Uterus (tissue), 2 donors: ENCODE measurements around the gene KLHL7.

Experiments used
- POLR2A ChIP-seq, 2 donors: fragments of 450-650 bp; IDR thresholded peaks; one replicate each; pipeline ENCODE4 v1.6.1; 2016; ENCODE audit warnings: antibody characterized with exemption in 2 of 2, mild to moderate bottlenecking in 1 of 2, moderate library complexity in 1 of 2
- TF ChIP-seq, protein P1 (sequence below), 4 experiments: fragments of 200-600 bp in 2 of 4; fragments of 450-650 bp in 2 of 4; sonication (generic) in 2 of 4; IDR thresholded peaks; one replicate each; pipeline ENCODE4 v1.5.1; 2016 to 2019; ENCODE audit warnings: antibody characterized with exemption in 4 of 4, mild to moderate bottlenecking in 2 of 4, moderate library complexity in 1 of 4

- TF ChIP-seq, protein P1, sequence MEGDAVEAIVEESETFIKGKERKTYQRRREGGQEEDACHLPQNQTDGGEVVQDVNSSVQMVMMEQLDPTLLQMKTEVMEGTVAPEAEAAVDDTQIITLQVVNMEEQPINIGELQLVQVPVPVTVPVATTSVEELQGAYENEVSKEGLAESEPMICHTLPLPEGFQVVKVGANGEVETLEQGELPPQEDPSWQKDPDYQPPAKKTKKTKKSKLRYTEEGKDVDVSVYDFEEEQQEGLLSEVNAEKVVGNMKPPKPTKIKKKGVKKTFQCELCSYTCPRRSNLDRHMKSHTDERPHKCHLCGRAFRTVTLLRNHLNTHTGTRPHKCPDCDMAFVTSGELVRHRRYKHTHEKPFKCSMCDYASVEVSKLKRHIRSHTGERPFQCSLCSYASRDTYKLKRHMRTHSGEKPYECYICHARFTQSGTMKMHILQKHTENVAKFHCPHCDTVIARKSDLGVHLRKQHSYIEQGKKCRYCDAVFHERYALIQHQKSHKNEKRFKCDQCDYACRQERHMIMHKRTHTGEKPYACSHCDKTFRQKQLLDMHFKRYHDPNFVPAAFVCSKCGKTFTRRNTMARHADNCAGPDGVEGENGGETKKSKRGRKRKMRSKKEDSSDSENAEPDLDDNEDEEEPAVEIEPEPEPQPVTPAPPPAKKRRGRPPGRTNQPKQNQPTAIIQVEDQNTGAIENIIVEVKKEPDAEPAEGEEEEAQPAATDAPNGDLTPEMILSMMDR (IDR thresholded peaks at IDR 0.05) = no peak
- TF ChIP-seq POLR2A (IDR thresholded peaks at IDR 0.05) = no peak
These were observed 14.5 kb downstream of the KLHL7 start for GRCh38 chr7:23120106-23120505.
